Progenitor cell of endocrine pancreas (in vitro differentiated cells): Measurements from ENCODE around the gene RNASE7. TPM values are rescaled to one million over a fixed set of nuclear protein-coding genes. Genes with fewer than 3 reads are reported as not detected.

Experiments
- DNase-seq: peaks from one replicate; pipeline ENCODE4 v3.0.0; 2021; ENCODE audit warnings: low spot score; ENCODE audit not compliant: unreplicated experiment
- H3K27ac Mint-ChIP-seq: 2 replicates; pipeline ENCODE4 v1.8.0; 2021; ENCODE audit warnings: mild to moderate bottlenecking, moderate library complexity, mixed read lengths
- H3K27me3 Mint-ChIP-seq: 2 replicates; pipeline ENCODE4 v1.8.0; 2021; ENCODE audit warnings: mixed read lengths
- H3K36me3 Mint-ChIP-seq: 2 replicates; pipeline ENCODE4 v1.8.0; 2022; ENCODE audit warnings: mixed read lengths; ENCODE audit not compliant: insufficient read depth
- H3K4me1 Mint-ChIP-seq: 2 replicates; pipeline ENCODE4 v1.8.0; 2021; ENCODE audit warnings: low read depth, mixed read lengths
- H3K4me3 Mint-ChIP-seq: 2 replicates; pipeline ENCODE4 v1.8.0; 2021; ENCODE audit warnings: low read depth, mild to moderate bottlenecking, moderate library complexity, mixed read lengths
- H3K9me3 Mint-ChIP-seq: 2 replicates; pipeline ENCODE4 v1.8.0; 2021; ENCODE audit warnings: low read depth, mixed read lengths
- CTCF ChIP-seq: fragments of 200-600 bp; sonication (generic); IDR thresholded peaks from one replicate; pipeline ENCODE4 v1.5.0; 2021; ENCODE audit warnings: antibody characterized with exemption, mild to moderate bottlenecking; ENCODE audit not compliant: unreplicated experiment
- microRNA-seq: library from miRNA; unstranded; fragments of <30 nt; microRNA quantifications from one replicate; pipeline ENCODE4 v1.1.0, GENCODE V29; 2020; ENCODE audit warnings: borderline number of aligned reads; ENCODE audit not compliant: unreplicated experiment
- total RNA-seq: library from RNA; stranded (reverse); gene quantifications from 2 replicates; pipeline ENCODE4 v1.2.1, GENCODE V29; 2021

Gene RNASE7
- total RNA-seq, 1 donor from 2014 or later, result not detected

GRCh38 chr14:21090940-21091663, 48.9 kb downstream of the RNASE7 start:
- H3K36me3 Mint-ChIP-seq, result peaks cover 35% of the 10 kb centered on the region
- peak overlapping the region; percentile 80 for H3K27ac Mint-ChIP-seq
- H3K4me3 Mint-ChIP-seq, result no peak overlapping the region
- no peaks in the 10 kb centered on the region for H3K27me3 Mint-ChIP-seq
- TF ChIP-seq CTCF, result no peak
- DNase-seq, result no peak
- H3K4me1 Mint-ChIP-seq, result peaks cover 27% of the 10 kb centered on the region
- no peaks in the 10 kb centered on the region for H3K9me3 Mint-ChIP-seq

- Mint-ChIP-seq H3K27me3 (no peaks in the 10 kb centered on the region), H3K9me3 (no peaks in the 10 kb centered on the region), H3K4me1 (peaks cover 32% of the 10 kb centered on the region), H3K36me3 (peaks cover 29% of the 10 kb centered on the region), H3K27ac (peak overlapping the region; percentile 80), H3K4me3 (no peak overlapping the region)
- no peak for TF ChIP-seq CTCF
- DNase-seq, result no peak
These were observed 49.7 kb downstream of the RNASE7 start for GRCh38 chr14:21091821-21092272.

GRCh38 chr14:21092273-21093011, 50.3 kb downstream of the RNASE7 start:
- Mint-ChIP-seq H3K4me1 (peaks cover 36% of the 10 kb centered on the region), H3K4me3 (no peak overlapping the region)

GRCh38 chr14:21093018-21093417, 50.9 kb downstream of the RNASE7 start:
- Mint-ChIP-seq H3K4me1 (peaks cover 36% of the 10 kb centered on the region), H3K27me3 (no peaks in the 10 kb centered on the region), H3K36me3 (peaks cover 28% of the 10 kb centered on the region), H3K27ac (peak overlapping the region; percentile 85), H3K9me3 (no peaks in the 10 kb centered on the region), H3K4me3 (no peak overlapping the region)
- DNase-seq, result no peak
- TF ChIP-seq CTCF, result no peak

More at GRCh38 chr14:21092273-21093011, 50.3 kb downstream of the RNASE7 start:
- TF ChIP-seq CTCF, result peak; percentile 98
- peak; percentile 76 for DNase-seq
- Mint-ChIP-seq H3K9me3 (no peaks in the 10 kb centered on the region), H3K27me3 (no peaks in the 10 kb centered on the region), H3K27ac (no peak overlapping the region), H3K36me3 (peaks cover 29% of the 10 kb centered on the region)

Small RNAs within 50 kb of the gene (microRNA-seq; reads per million reads assigned to microRNA genes)
- not detected for gene MIR6717

Other genes with a start within 250 kb of the RNASE7 start
- gene RNASE1, start 239.5 kb upstream of the RNASE7 start, total RNA-seq, result 4.5 and 7.1 TPM in 2 replicates
- not detected in 2 replicates for gene RNASE3, start 151.0 kb upstream of the RNASE7 start, total RNA-seq
- not detected in 2 replicates for gene RNASE2, start 86.9 kb upstream of the RNASE7 start, total RNA-seq
- gene METTL17, start 52.4 kb upstream of the RNASE7 start, total RNA-seq, result 95.9 and 100 TPM in 2 replicates
- not detected in 2 replicates for gene SLC39A2, start 43.1 kb upstream of the RNASE7 start, total RNA-seq
- gene NDRG2, start 17.3 kb upstream of the RNASE7 start, total RNA-seq, result 58.6 and 61.5 TPM in 2 replicates
- 0.84 TPM in 1 of 2 replicates, not detected in the other for gene TPPP2, start 12.1 kb upstream of the RNASE7 start, total RNA-seq
- gene RNASE13, start 7.6 kb upstream of the RNASE7 start, total RNA-seq, result not detected in 2 replicates
- not detected in 2 replicates for gene RNASE8, start 15.5 kb downstream of the RNASE7 start, total RNA-seq
- 57.3 and 65.3 TPM in 2 replicates for gene ARHGEF40, start 27.9 kb downstream of the RNASE7 start, total RNA-seq
- gene ZNF219, start 56.3 kb downstream of the RNASE7 start, total RNA-seq, result 103 and 111 TPM in 2 replicates
- gene TMEM253, start 58.7 kb downstream of the RNASE7 start, total RNA-seq, result 1.1 and 1.4 TPM in 2 replicates
- gene OR5AU1, start 113.7 kb downstream of the RNASE7 start, total RNA-seq, result not detected in 2 replicates
- gene HNRNPC, start 227.1 kb downstream of the RNASE7 start, total RNA-seq, result 676 and 690 TPM in 2 replicates
- 0.19 and 0.58 TPM in 2 replicates for gene RPGRIP1, start 237.7 kb downstream of the RNASE7 start, total RNA-seq